Activated CD4-positive, alpha-beta T cell treated with anti-CD3 and anti-CD28 coated beads, Interleukin-2, amount 10 ng/mL, durations not matched to agents 7 days and 5 days (primary cell): Measurements from ENCODE around the gene CCDC85B. TPM values are rescaled to one million over a fixed set of nuclear protein-coding genes. Genes with fewer than 3 reads are reported as not detected.
A peak's percentile ranks its signal among the peaks of the same experiment; 100 is the strongest.
"Not testable (repeated sequence)": the region's sequence is repeated elsewhere in the genome, so short reads cannot be mapped to it uniquely, and the experiment has no call there.

Source experiments
- CTCF ChIA-PET: fragments of 350-600 bp; sonication (Branson Sonifier 250); formaldehyde crosslinking; loops from one replicate; lab custom pipeline; 2021; ENCODE audit warnings: antibody characterized with exemption; lab: Charles Lee
- POLR2A ChIA-PET: fragments of 350-600 bp; sonication (Branson Sonifier 250); formaldehyde crosslinking; loops from one replicate; lab custom pipeline; 2021; ENCODE audit warnings: antibody characterized with exemption; lab: Charles Lee
- DNase-seq: peaks from one replicate; pipeline ENCODE4 v3.0.0-alpha.2; 2020
- H3K27ac Mint-ChIP-seq: one replicate; pipeline ENCODE4 v1.8.0; 2021; ENCODE audit warnings: mild to moderate bottlenecking, moderate library complexity, mixed read lengths
- H3K27me3 Mint-ChIP-seq: one replicate; pipeline ENCODE4 v1.8.0; 2021; ENCODE audit warnings: mixed read lengths
- H3K36me3 Mint-ChIP-seq: one replicate; pipeline ENCODE4 v1.8.0; 2021; ENCODE audit warnings: low read depth, mixed read lengths
- H3K4me1 Mint-ChIP-seq: one replicate; pipeline ENCODE4 v1.8.0; 2021; ENCODE audit warnings: mixed read lengths
- H3K4me3 Mint-ChIP-seq: one replicate; pipeline ENCODE4 v1.8.0; 2021; ENCODE audit warnings: mild to moderate bottlenecking, moderate library complexity, mixed read lengths
- H3K9me3 Mint-ChIP-seq: one replicate; pipeline ENCODE4 v1.8.0; 2021; ENCODE audit warnings: mixed read lengths
- total RNA-seq, 2 experiments: library from RNA; stranded (reverse); gene quantifications; one replicate each; pipeline ENCODE4 v1.2.3, GENCODE V29; 2021

CCDC85B gene
- total RNA-seq, 2 experiments from 2014 or later: 39.4 to 56.7 TPM

DNA sequence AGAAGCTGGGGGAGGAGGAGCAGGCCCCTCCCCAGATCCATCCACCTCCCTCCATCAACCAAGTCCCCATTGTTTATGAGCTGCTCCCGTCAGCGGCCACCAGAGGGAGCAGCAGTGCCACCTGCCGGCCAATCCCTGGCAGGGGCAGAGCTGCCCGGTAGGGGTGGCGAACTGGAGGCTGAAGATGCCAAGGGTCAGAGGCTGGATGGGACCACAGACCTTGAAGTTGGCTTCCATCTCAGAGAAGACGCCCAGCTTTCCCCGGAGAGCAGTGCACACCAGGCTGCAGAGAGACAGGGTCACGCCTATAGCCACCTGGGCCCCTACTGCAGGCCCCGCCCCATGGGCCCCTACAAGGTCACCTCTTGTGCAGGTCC lies 5.8 kb upstream of the CCDC85B start:
- ChIA-PET CTCF (interaction anchor here (0.7 to 24.2 kb wide), 47 partner anchors 9 to 465 kb away, joined by 3 to 590 read pairs (median 5); partner anchors contain the start of genes BANF1, C11orf68, CFL1 and CTSW), POLR2A (interaction anchor here (0.7 kb wide), 1 partner anchor 272 kb away, joined by 3 read pairs; no protein-coding TSS in a partner anchor)
- H3K27me3 Mint-ChIP-seq: no peaks in the 10 kb centered on the region
- DNase-seq: peak; percentile 86
- peaks cover 32% of the 10 kb centered on the region for H3K36me3 Mint-ChIP-seq
- H3K27ac Mint-ChIP-seq: peak overlapping the region; percentile 86
- H3K4me1 Mint-ChIP-seq: peaks cover 67% of the 10 kb centered on the region
- no peak overlapping the region for H3K4me3 Mint-ChIP-seq
- no peaks in the 10 kb centered on the region for H3K9me3 Mint-ChIP-seq

GRCh38 chr11:65885231-65885630 lies 5.2 kb upstream of the CCDC85B start:
- ChIA-PET CTCF (interaction anchor here (0.7 to 24.2 kb wide), 39 partner anchors 8 to 465 kb away, joined by 3 to 590 read pairs (median 5); partner anchors contain the start of genes BANF1, C11orf68, CFL1 and CTSW), POLR2A (interaction anchor here (0.7 kb wide), 1 partner anchor 272 kb away, joined by 3 read pairs; no protein-coding TSS in a partner anchor)
- no peak for DNase-seq
- peaks cover 32% of the 10 kb centered on the region for H3K36me3 Mint-ChIP-seq
- H3K4me3 Mint-ChIP-seq: no peak overlapping the region
- H3K27me3 Mint-ChIP-seq: no peaks in the 10 kb centered on the region
- no peaks in the 10 kb centered on the region for H3K9me3 Mint-ChIP-seq
- peaks cover 67% of the 10 kb centered on the region for H3K4me1 Mint-ChIP-seq
- no peak overlapping the region for H3K27ac Mint-ChIP-seq

- POLR2A ChIA-PET: interaction anchor here (0.7 kb wide), 1 partner anchor 297 kb away, joined by 4 read pairs; no protein-coding TSS in a partner anchor
- Mint-ChIP-seq H3K4me1 (peaks cover 62% of the 10 kb centered on the region), H3K4me3 (peak overlapping the region; percentile 90), H3K27me3 (no peaks in the 10 kb centered on the region), H3K27ac (no peak overlapping the region), H3K9me3 (no peaks in the 10 kb centered on the region), H3K36me3 (peaks cover 32% of the 10 kb centered on the region)
- CTCF ChIA-PET: interaction anchor here (0.7 to 24.2 kb wide), 17 partner anchors 8 to 263 kb away, joined by 3 to 590 read pairs (median 9); partner anchors contain the start of genes C11orf68, CFL1, CTSW and EFEMP2
- no peak for DNase-seq
Measured at GRCh38 chr11:65885808-65886536, 4.5 kb upstream of the CCDC85B start.

DNA sequence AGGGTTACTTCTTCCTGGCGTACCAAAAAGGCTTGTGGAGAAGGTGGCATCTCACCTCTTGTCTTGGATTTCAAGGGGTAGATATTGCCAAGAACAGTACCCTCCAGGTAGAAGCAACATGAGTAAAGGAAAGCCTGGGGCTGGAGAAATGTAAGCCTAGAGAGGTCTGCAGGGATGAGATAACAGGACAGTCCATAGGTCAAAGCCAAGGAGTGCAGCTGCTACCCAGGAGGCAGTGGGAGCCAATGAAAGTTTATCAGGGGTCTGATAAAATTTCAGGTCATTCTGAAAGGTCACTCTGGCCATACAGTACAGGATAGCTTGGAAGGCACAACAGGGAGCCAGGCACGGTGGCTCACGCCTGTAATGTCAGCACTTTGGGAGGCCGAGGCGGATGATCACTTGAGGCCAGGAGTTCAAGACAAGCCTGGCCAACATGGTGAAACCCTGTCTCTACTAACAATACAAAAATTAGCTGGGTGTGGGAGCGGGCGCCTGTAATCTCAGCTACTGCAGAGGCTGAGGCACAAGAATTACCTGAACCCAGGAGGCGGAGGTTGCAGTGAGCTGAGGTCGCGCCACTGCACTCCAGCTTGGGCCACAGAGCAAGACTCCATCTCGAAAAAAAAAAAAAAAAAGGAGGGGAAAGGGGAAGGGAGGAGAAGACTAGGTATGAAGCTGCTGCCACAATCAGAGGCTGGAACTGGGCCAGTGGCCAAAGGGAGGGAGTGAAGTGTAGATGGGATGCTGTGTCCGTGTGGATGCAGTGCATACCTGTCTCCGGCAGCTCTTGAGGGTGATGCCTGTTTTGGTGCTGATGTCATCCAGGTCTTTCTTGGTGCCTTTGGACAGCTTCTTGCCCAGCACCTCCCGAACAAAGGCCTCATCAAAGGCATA lies 3.4 kb upstream of the CCDC85B start:
- POLR2A ChIA-PET: no interaction called here

DNA sequence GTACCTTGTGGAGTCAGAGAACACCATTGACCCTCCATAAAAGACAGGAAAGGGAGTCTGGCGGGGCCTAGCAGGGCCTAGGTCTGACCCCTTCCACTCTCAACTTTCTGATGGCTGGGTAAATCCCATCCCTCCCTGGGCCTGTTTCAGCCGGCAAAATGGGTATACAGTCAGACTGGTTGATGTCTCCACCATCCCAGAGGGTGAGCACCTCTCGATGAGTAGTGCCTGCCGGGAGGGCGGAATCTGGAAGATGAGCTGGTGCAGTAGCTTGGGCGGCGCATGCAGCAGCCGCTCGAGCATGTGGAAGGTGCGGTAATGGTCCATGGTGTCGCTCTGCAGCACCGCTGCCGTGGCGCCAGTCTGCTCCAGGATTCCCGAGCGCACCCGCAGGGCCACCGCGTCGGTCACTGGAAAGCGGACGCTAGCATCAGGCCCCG lies 2.7 kb upstream of the CCDC85B start:
- H3K36me3 Mint-ChIP-seq: peaks cover 37% of the 10 kb centered on the region
- POLR2A ChIA-PET: interaction anchor here (1.2 to 1.4 kb wide), 2 partner anchors 13 to 28 kb away, joined by 3 to 5 read pairs; partner anchors contain the start of gene FOSL1
- peaks cover 64% of the 10 kb centered on the region for H3K4me1 Mint-ChIP-seq
- H3K9me3 Mint-ChIP-seq: no peaks in the 10 kb centered on the region
- H3K27me3 Mint-ChIP-seq: no peaks in the 10 kb centered on the region
- H3K27ac Mint-ChIP-seq: peak overlapping the region; percentile 93
- peak overlapping the region; percentile 90 for H3K4me3 Mint-ChIP-seq
- no peak for DNase-seq
- CTCF ChIA-PET: interaction anchor here (0.6 to 24.2 kb wide), 41 partner anchors 18 to 425 kb away, joined by 3 to 590 read pairs (median 6); partner anchors contain the start of genes AP5B1, BANF1, C11orf68 and CFL1

More for the DNA sequence above, 3.4 kb upstream of the CCDC85B start:
- Mint-ChIP-seq H3K36me3 (peaks cover 32% of the 10 kb centered on the region), H3K4me1 (peaks cover 59% of the 10 kb centered on the region), H3K9me3 (no peaks in the 10 kb centered on the region), H3K4me3 (peak overlapping the region; percentile 90), H3K27ac (peak overlapping the region; percentile 93), H3K27me3 (no peaks in the 10 kb centered on the region)
- DNase-seq: no peak
- CTCF ChIA-PET: interaction anchor here (0.6 to 24.2 kb wide), 17 partner anchors 17 to 293 kb away, joined by 3 to 590 read pairs (median 9); partner anchors contain the start of genes AP5B1, C11orf68, CFL1 and CTSW

DNA sequence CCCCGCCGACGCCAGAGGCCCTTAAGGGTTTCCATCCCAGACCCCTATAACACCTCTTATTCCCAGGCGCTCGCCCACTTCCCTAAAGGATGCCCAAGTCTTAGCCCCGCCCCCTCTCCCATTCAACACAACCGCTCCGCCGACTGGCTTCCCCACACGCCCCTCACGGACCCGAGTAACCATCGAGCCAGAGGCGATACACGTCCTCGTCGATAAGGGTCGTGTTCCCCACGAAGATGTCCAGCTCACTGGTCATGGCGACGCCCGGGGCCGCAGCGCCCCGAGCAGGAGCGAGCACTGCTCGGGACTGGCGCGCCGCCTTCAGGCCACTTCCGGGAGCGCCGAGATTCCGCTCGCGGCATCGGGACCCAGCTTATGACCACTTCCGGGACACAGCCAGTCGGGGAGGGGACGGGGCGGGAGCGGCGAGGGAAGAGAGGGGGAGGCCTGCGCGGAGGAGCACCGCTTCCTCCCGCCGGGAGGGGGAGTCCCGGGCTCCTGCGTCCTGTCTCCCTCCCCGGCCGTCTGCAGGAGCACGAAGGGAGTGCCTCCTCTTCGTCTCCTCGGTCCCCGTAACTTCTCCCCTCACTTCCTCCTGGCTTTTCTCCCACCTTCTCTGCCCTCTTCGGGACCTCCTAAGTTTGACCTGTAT lies 2.2 kb upstream of the CCDC85B start, which contains the start of gene FIBP:
TSS of gene FIBP (minus strand) at position 309 of the 652 bp plus-strand sequence. CDS start at position 256, 53 bp downstream.
- Mint-ChIP-seq H3K9me3 (no peaks in the 10 kb centered on the region), H3K27ac (peak within 1 kb of the TSS; percentile 93), H3K4me3 (peak within 1 kb of the TSS; percentile 90), H3K4me1 (peaks cover 70% of the 10 kb centered on the region), H3K27me3 (no peaks in the 10 kb centered on the region), H3K36me3 (peaks cover 37% of the 10 kb centered on the region)
- DNase-seq: peak; percentile 98
- ChIA-PET POLR2A (interaction anchor here (0.6 to 1.4 kb wide), 3 partner anchors 12 to 388 kb away, joined by 3 to 5 read pairs (median 3); partner anchors contain the start of gene FOSL1), CTCF (interaction anchor here (0.6 to 24.2 kb wide), 50 partner anchors 19 to 426 kb away, joined by 3 to 590 read pairs (median 4); partner anchors contain the start of genes AP5B1, BANF1, C11orf68 and CFL1)

GRCh38 chr11:65891219-65892136 lies 1.0 kb downstream of the CCDC85B start:
- Mint-ChIP-seq H3K4me1 (peaks cover 70% of the 10 kb centered on the region), H3K27me3 (no peaks in the 10 kb centered on the region), H3K9me3 (no peaks in the 10 kb centered on the region), H3K4me3 (peak overlapping the region; percentile 90), H3K36me3 (peaks cover 13% of the 10 kb centered on the region), H3K27ac (peak overlapping the region; percentile 87)
- ChIA-PET CTCF (interaction anchor here (1.0 to 24.2 kb wide), 13 partner anchors 16 to 177 kb away, joined by 3 to 590 read pairs (median 5); partner anchors contain the start of genes AP5B1, C11orf68, CFL1 and CTSW), POLR2A (interaction anchor here (0.9 to 1.5 kb wide), 3 partner anchors 10 to 32 kb away, joined by 3 to 9 read pairs (median 3); partner anchors contain the start of gene MUS81)
- no peak for DNase-seq

DNA sequence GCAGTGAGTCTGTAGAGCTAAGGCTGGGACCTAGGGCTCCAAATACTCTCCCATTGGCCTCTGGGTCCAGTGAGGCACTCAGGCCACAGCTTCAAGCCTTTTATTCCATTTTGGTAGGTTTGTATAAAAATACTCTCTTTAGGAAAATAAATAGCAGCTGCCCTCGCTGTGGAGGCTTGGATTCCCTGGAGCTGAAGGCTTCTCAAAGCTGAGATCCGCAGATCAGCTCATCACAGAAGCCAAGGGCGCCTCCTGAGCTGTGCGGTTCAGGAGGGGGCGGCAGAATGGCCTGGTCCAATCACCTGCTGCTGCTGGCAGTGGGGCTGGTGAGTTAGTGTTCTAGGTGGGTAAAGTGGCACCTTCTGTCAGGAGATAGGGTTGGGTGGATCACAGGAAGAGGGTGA lies 1.7 kb downstream of the CCDC85B start:
- H3K9me3 Mint-ChIP-seq, H3K36me3 Mint-ChIP-seq, H3K27me3 Mint-ChIP-seq, DNase-seq, POLR2A ChIA-PET: not testable (repeated sequence)
- H3K27ac Mint-ChIP-seq: peak overlapping the region; percentile 87
- CTCF ChIA-PET: interaction anchor here (0.6 to 24.2 kb wide), 7 partner anchors 7 to 184 kb away, joined by 3 to 590 read pairs (median 22); partner anchors contain the start of genes AP5B1, C11orf68, CFL1 and CTSW
- peaks cover 69% of the 10 kb centered on the region for H3K4me1 Mint-ChIP-seq
- H3K4me3 Mint-ChIP-seq: peak overlapping the region; percentile 90

GRCh38 chr11:65892661-65893317 lies 2.3 kb downstream of the CCDC85B start:
- H3K4me3 Mint-ChIP-seq: peak overlapping the region; percentile 90
- DNase-seq: no peak
- CTCF ChIA-PET: interaction anchor here (0.6 to 24.2 kb wide), 8 partner anchors 8 to 183 kb away, joined by 3 to 590 read pairs (median 4); partner anchors contain the start of genes AP5B1, C11orf68, CFL1 and CTSW
- H3K27me3 Mint-ChIP-seq: no peaks in the 10 kb centered on the region
- H3K4me1 Mint-ChIP-seq: peaks cover 63% of the 10 kb centered on the region
- H3K9me3 Mint-ChIP-seq: no peaks in the 10 kb centered on the region
- H3K27ac Mint-ChIP-seq: peak overlapping the region; percentile 87
- H3K36me3 Mint-ChIP-seq: peaks cover 7% of the 10 kb centered on the region
- POLR2A ChIA-PET: no interaction called here
